SK-N-SH (cell line): ENCODE measurements around the gene WBP2. TPM values are rescaled to one million over a fixed set of nuclear protein-coding genes. Genes with fewer than 3 reads are reported as not detected.
"Not testable (repeated sequence)": the region's sequence is repeated elsewhere in the genome, so short reads cannot be mapped to it uniquely, and the experiment has no call there.

Experiments
- CTCF ChIA-PET: fragments of 300-600, 350-600 bp; formaldehyde crosslinking; extraction: SDS; loops from one replicate; lab custom pipeline; 2021; lab: Yijun Ruan, JAX
- POLR2A ChIA-PET: fragments of 350-600 bp; sonication (Branson Sonifier 250); formaldehyde crosslinking; extraction: SDS; loops from one replicate; lab custom pipeline; 2020; ENCODE audit warnings: antibody characterized with exemption, inconsistent platforms; lab: Yijun Ruan, JAX
- DNase-seq: peaks from one replicate; pipeline ENCODE4 v3.0.0; 2012
- H2AFZ ChIP-seq: fragments of 200-600 bp; sonication (generic); 2 replicates; pipeline ENCODE4 v1.8.1; 2016; ENCODE audit warnings: antibody characterized with exemption, mild to moderate bottlenecking, low read depth
- H3F3A ChIP-seq: fragments of 200-600 bp; sonication (generic); replicated peaks from 2 replicates; pipeline ENCODE3; 2016; ENCODE audit warnings: antibody characterized with exemption, mild to moderate bottlenecking; ENCODE audit not compliant: insufficient read depth
- H3K27ac ChIP-seq, 2 experiments: fragments of 200-500 bp in 1 of 2; fragments of 200-600 bp in 1 of 2; sonication (Bioruptor generic) in 1 of 2; sonication (generic), shearing (Covaris generic) in 1 of 2; 2 replicates each; pipeline versions ENCODE4 v1.5.1 to v1.6.1; 2014 to 2016; ENCODE audit warnings: low read depth in 2 of 2, inconsistent platforms in 1 of 2, low read length in 1 of 2, mild to moderate bottlenecking in 1 of 2, mixed read lengths in 1 of 2
- H3K27me3 ChIP-seq: fragments of 200-600 bp; sonication (generic), shearing (Covaris generic); 2 replicates; pipeline ENCODE4 v1.6.1; 2016; ENCODE audit warnings: mixed run types; ENCODE audit not compliant: insufficient read depth
- H3K36me3 ChIP-seq, 2 experiments: fragments of 200-500 bp in 1 of 2; fragments of 200-600 bp in 1 of 2; sonication (Bioruptor generic) in 1 of 2; sonication (generic) in 1 of 2; replicated peaks in 1 of 2; 2 replicates each; pipeline versions ENCODE3 to v1.5.1; 2014 to 2016; ENCODE audit warnings: low read length in 1 of 2, mild to moderate bottlenecking in 1 of 2; ENCODE audit not compliant: insufficient read depth in 2 of 2, control insufficient read depth in 1 of 2
- H3K4me1 ChIP-seq, 2 experiments: fragments of 200-500 bp in 1 of 2; fragments of 200-600 bp in 1 of 2; sonication (Bioruptor generic) in 1 of 2; sonication (generic), shearing (Covaris generic) in 1 of 2; 2 replicates each; pipeline versions ENCODE4 v1.5.1 to v1.6.1; 2014 to 2016; ENCODE audit warnings: low read depth in 1 of 2, low read length in 1 of 2, mixed run types in 1 of 2; ENCODE audit not compliant: insufficient read depth in 2 of 2, control insufficient read depth in 1 of 2
- H3K4me2 ChIP-seq: fragments of 200-600 bp; sonication (generic), shearing (Covaris generic); 2 replicates; pipeline ENCODE4 v1.6.1; 2017; ENCODE audit warnings: mixed run types
- H3K4me3 ChIP-seq, 2 experiments: fragments of 200-500 bp in 1 of 2; fragments of 200-600 bp in 1 of 2; sonication (Bioruptor generic) in 1 of 2; sonication (generic), shearing (Covaris generic) in 1 of 2; 2 replicates each; pipeline versions ENCODE4 v1.5.1 to v1.8.1; 2014 to 2016; ENCODE audit warnings: low read depth in 2 of 2, inconsistent platforms in 1 of 2, low read length in 1 of 2, mild to moderate bottlenecking in 1 of 2, mixed read lengths in 1 of 2, moderate library complexity in 1 of 2
- H3K79me2 ChIP-seq: fragments of 200-600 bp; sonication (generic); 2 replicates; pipeline ENCODE4 v1.8.1; 2017; ENCODE audit warnings: mild to moderate bottlenecking; ENCODE audit not compliant: insufficient read depth
- H3K9ac ChIP-seq: fragments of 200-600 bp; sonication (generic); 2 replicates; pipeline ENCODE4 v1.6.1; 2017; ENCODE audit warnings: mixed run types
- H3K9me2 ChIP-seq: fragments of 200-600 bp; sonication (generic); 2 replicates; pipeline ENCODE4 v1.6.1; 2017; ENCODE audit warnings: mixed run types
- H3K9me3 ChIP-seq: fragments of 200-600 bp; sonication (generic); 2 replicates; pipeline ENCODE4 v1.6.1; 2017; ENCODE audit warnings: mixed run types, mild to moderate bottlenecking, moderate library complexity
- H4K20me1 ChIP-seq: fragments of 200-600 bp; sonication (generic); 2 replicates; pipeline ENCODE4 v1.6.1; 2017; ENCODE audit warnings: mild to moderate bottlenecking, mixed run types; ENCODE audit not compliant: insufficient read depth
- CHD2 ChIP-seq: fragments of 150-350 bp; IDR thresholded peaks from 2 replicates; pipeline ENCODE4 v1.6.1; 2018; ENCODE audit warnings: low read length; ENCODE audit not compliant: partially characterized antibody
- ELF1 ChIP-seq: IDR thresholded peaks from 2 replicates; pipeline ENCODE4 v1.4.0; 2012
- EP300 ChIP-seq, 2 experiments: IDR thresholded peaks; 2 replicates each; pipeline versions ENCODE4 v1.4.0 to v1.6.1; 2012; ENCODE audit warnings: borderline replicate concordance in 1 of 2, low read depth in 1 of 2, low read length in 1 of 2
- EZH2phosphoT487 ChIP-seq: fragments of 200-600 bp; sonication (generic); IDR thresholded peaks from 2 replicates; pipeline ENCODE4 v1.6.1; 2017; ENCODE audit warnings: low read depth, mixed run types, mild to moderate bottlenecking, antibody characterized with exemption, moderate library complexity, borderline replicate concordance
- FOXJ3 ChIP-seq: sonication (generic); formaldehyde crosslinking; IDR thresholded peaks from 2 replicates; pipeline ENCODE4 v1.5.1; 2020; ENCODE audit warnings: mild to moderate bottlenecking, missing genetic modification reagents
- GABPA ChIP-seq: IDR thresholded peaks from 2 replicates; pipeline ENCODE4 v1.4.0; 2012; ENCODE audit warnings: low read depth, mild to moderate bottlenecking
- JUND ChIP-seq: IDR thresholded peaks from 2 replicates; pipeline ENCODE4 v1.4.0; 2012
- MAX ChIP-seq: IDR thresholded peaks from 2 replicates; pipeline ENCODE4 v1.4.0; 2012; ENCODE audit warnings: low read depth
- MXI1 ChIP-seq: IDR thresholded peaks from 2 replicates; pipeline ENCODE4 v1.6.1; 2012; ENCODE audit warnings: mild to moderate bottlenecking, low read depth, low read length, improper control_type of control experiment
- POLR2AphosphoS5 ChIP-seq: IDR thresholded peaks from 2 replicates; pipeline ENCODE4 v1.6.1; 2012; ENCODE audit warnings: low read depth, low read length
- SIN3A ChIP-seq: IDR thresholded peaks from 2 replicates; pipeline ENCODE4 v1.6.1; 2012; ENCODE audit warnings: low read depth, mild to moderate bottlenecking, low read length, moderate library complexity, borderline replicate concordance
- TEAD4 ChIP-seq: IDR thresholded peaks from 2 replicates; pipeline ENCODE4 v1.4.0; 2012; ENCODE audit warnings: mild to moderate bottlenecking, borderline replicate concordance; ENCODE audit not compliant: insufficient read depth
- YY1 ChIP-seq: IDR thresholded peaks from 2 replicates; pipeline ENCODE4 v1.4.0; 2012; ENCODE audit warnings: low read depth, mild to moderate bottlenecking
- WGBS: methylation state at CpG from one replicate; pipeline ENCODE4 v1.1.6; 2017; ENCODE audit warnings: low lambda C conversion rate; 5-methylcytosine and 5-hydroxymethylcytosine counted together
- polyA plus RNA-seq, 3 experiments: library from polyadenylated mRNA; depleted of rRNA; stranded (reverse); fragments of >200 nt; gene quantifications; 2 replicates each; pipeline ENCODE4 v1.2.3, GENCODE V29; 2012
- TF ChIP-seq, protein P1 (sequence below): IDR thresholded peaks from 2 replicates; pipeline ENCODE4; 2012

WBP2 gene
- polyA plus RNA-seq, 1 of the 3 experiments (the other 2 are of a cell fraction): 55.8 TPM

DNA sequence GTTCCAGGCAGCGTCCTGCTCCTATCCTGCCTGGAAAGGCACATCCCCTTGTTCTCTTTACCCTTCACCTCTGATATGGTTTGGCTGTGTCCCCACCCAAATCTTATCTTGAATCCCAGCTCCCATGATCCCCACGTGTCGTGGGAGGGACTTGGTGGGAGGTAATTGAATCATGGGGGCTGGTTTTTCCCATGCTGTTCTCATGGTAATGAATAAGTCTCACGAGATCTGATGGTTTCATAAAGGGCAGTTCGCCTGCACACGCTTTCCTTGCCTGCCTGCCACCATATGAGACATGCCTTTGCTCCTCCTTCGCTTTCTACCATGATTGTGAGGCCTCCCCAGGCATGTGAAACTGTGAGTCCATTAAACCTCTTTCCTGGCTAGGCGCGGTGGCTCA, 30.7 kb upstream of the WBP2 start:
- DNase-seq, H3K4me2 ChIP-seq, H3K9ac ChIP-seq, H3K4me3 ChIP-seq, H2AFZ ChIP-seq, H3K79me2 ChIP-seq, H3K36me3 ChIP-seq, H4K20me1 ChIP-seq, H3K9me3 ChIP-seq, H3K9me2 ChIP-seq, H3K27me3 ChIP-seq, H3K27ac ChIP-seq, POLR2A ChIA-PET, H3K4me1 ChIP-seq: not testable (repeated sequence)
- WGBS: 75% methylated on average over 9 of the region's 9 CpGs
- CTCF ChIA-PET: interaction anchor here (1.6 to 16.0 kb wide), 3 partner anchors 8 to 19 kb away, joined by 6 to 214 read pairs (median 214); partner anchors contain the start of genes MRPL38, TRIM47 and TRIM65
- peaks cover 21% of the 10 kb centered on the region for H3F3A ChIP-seq

DNA sequence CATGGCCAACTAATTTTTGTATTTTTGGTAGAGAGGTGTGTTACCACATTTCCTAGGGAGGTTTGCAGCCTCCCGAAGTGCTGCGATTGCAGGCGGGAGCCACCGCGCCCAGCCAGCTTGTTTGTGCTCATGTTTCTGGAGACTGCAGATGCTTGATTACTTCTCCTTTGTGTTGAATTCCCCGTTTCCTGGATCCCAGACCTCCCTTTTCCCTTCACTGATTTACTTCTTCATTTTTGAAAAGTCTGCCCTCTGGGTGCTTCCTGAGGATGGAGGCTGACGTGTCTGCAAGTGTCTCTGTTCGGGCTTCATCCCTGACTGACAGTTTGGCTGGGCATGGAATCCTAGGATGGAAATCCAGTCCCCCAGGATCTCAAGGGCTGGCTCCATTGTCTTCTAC, 30.3 kb upstream of the WBP2 start:
- TF ChIP-seq YY1 (no peak), SIN3A (no peak), MXI1 (no peak), POLR2AphosphoS5 (no peak), TEAD4 (no peak), EZH2phosphoT487 (no peak), EP300 (IDR thresholded peaks at IDR 0.05; ENCODE audit: borderline replicate concordance in 1 of 2, low read depth in 1 of 2, low read length in 1 of 2) (no peak), CHD2 (no peak), FOXJ3 (no peak), ELF1 (no peak), GABPA (no peak), JUND (no peak), MAX (no peak)
- TF ChIP-seq, protein P1, sequence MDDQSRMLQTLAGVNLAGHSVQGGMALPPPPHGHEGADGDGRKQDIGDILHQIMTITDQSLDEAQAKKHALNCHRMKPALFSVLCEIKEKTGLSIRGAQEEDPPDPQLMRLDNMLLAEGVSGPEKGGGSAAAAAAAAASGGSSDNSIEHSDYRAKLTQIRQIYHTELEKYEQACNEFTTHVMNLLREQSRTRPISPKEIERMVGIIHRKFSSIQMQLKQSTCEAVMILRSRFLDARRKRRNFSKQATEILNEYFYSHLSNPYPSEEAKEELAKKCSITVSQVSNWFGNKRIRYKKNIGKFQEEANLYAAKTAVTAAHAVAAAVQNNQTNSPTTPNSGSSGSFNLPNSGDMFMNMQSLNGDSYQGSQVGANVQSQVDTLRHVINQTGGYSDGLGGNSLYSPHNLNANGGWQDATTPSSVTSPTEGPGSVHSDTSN: no peak
- H3K36me3 ChIP-seq: no peaks in the 10 kb centered on the region
- H3K9me2 ChIP-seq: no peaks in the 10 kb centered on the region
- no peak overlapping the region for H3K9ac ChIP-seq
- no peaks in the 10 kb centered on the region for H3K9me3 ChIP-seq
- H4K20me1 ChIP-seq: no peaks in the 10 kb centered on the region
- no peaks in the 10 kb centered on the region for H3K27me3 ChIP-seq
- CTCF ChIA-PET: interaction anchor here (1.6 to 16.0 kb wide), 3 partner anchors 7 to 19 kb away, joined by 6 to 214 read pairs (median 214); partner anchors contain the start of genes MRPL38, TRIM47 and TRIM65
- no peak for DNase-seq
- H2AFZ ChIP-seq: no peak overlapping the region
- H3F3A ChIP-seq: peaks cover 20% of the 10 kb centered on the region
- H3K27ac ChIP-seq: no peak overlapping the region
- no peaks in the 10 kb centered on the region for H3K79me2 ChIP-seq
- no peaks in the 10 kb centered on the region for H3K4me1 ChIP-seq
- 88% methylated on average over 8 of the region's 8 CpGs for WGBS
- H3K4me3 ChIP-seq: no peak overlapping the region
- POLR2A ChIA-PET: interaction anchor here (0.7 kb wide), 1 partner anchor 94 kb away, joined by 3 read pairs; the partner anchor contains the start of genes ACOX1 and TEN1
- H3K4me2 ChIP-seq: no peak overlapping the region
